ENCODE measurements around the gene ITGAX.

- TF ChIP-seq ARNTL (CRISPR knock-in tag; IDR thresholded peaks at IDR 0.05; ENCODE audit: borderline replicate concordance, low read depth) (no peak), BACH2 (CRISPR knock-in tag; IDR thresholded peaks at IDR 0.05; ENCODE audit: borderline replicate concordance) (no peak)
Measured at GRCh38 chr16:31352376-31353115, 2.4 kb upstream of the ITGAX start.
